CD4-positive, alpha-beta T cell treated with Interleukin-21 for 1 hour (primary cell): Measurements from ENCODE around the gene SPHK2.
"Not testable (repeated sequence)": the region's sequence is repeated elsewhere in the genome, so short reads cannot be mapped to it uniquely, and the experiment has no call there.

Source experiments
- DNase-seq: peaks from one replicate; pipeline ENCODE4 v3.0.0-alpha.2; 2020

Gene SPHK2

GRCh38 chr19:48618916-48619691 lies at the start of gene SPHK2, which contains the start of gene RPL18:
TSS of gene SPHK2 (plus strand) at chr19:48619506. CDS start at chr19:48620515, 1,009 bp downstream.
TSS of gene RPL18 (minus strand) at chr19:48619178. CDS start at chr19:48619143, 35 bp downstream.
- DNase-seq, result peak; percentile 98

- no peak for DNase-seq
Measured at GRCh38 chr19:48569814-48570213, 49.5 kb upstream of the SPHK2 start.

- no peak for DNase-seq
Measured at GRCh38 chr19:48571378-48572162, 47.7 kb upstream of the SPHK2 start.

- no peak for DNase-seq
Measured at GRCh38 chr19:48573163-48573505, 46.2 kb upstream of the SPHK2 start.

- no peak for DNase-seq
Measured at GRCh38 chr19:48575931-48576622, 43.2 kb upstream of the SPHK2 start.

- DNase-seq, result not testable (repeated sequence)
Measured at GRCh38 chr19:48577908-48578307, 41.4 kb upstream of the SPHK2 start.

GRCh38 chr19:48578891-48579290 lies 40.4 kb upstream of the SPHK2 start:
- no peak for DNase-seq

GRCh38 chr19:48582168-48582567 lies 37.1 kb upstream of the SPHK2 start:
- DNase-seq, result no peak

- no peak for DNase-seq
Measured at GRCh38 chr19:48587387-48587786, 31.9 kb upstream of the SPHK2 start.

- peak; percentile 85 for DNase-seq
Measured at GRCh38 chr19:48588670-48589401, 30.5 kb upstream of the SPHK2 start.

- no peak for DNase-seq
Measured at GRCh38 chr19:48591021-48591420, 28.3 kb upstream of the SPHK2 start.

GRCh38 chr19:48595171-48595570 lies 24.1 kb upstream of the SPHK2 start:
- DNase-seq, result no peak

GRCh38 chr19:48595833-48596232 lies 23.5 kb upstream of the SPHK2 start:
- no peak for DNase-seq

GRCh38 chr19:48596237-48596636 lies 23.1 kb upstream of the SPHK2 start:
- DNase-seq, result no peak

GRCh38 chr19:48596679-48597465 lies 22.4 kb upstream of the SPHK2 start:
- peak; percentile 68 for DNase-seq

GRCh38 chr19:48598996-48599700 lies 20.2 kb upstream of the SPHK2 start:
- DNase-seq, result no peak

- no peak for DNase-seq
Measured at GRCh38 chr19:48600679-48601417, 18.5 kb upstream of the SPHK2 start.

GRCh38 chr19:48603001-48603400 lies 16.3 kb upstream of the SPHK2 start:
- DNase-seq, result no peak

GRCh38 chr19:48603449-48603848 lies 15.9 kb upstream of the SPHK2 start:
- DNase-seq, result no peak

- DNase-seq, result no peak
Measured at GRCh38 chr19:48603850-48604249, 15.5 kb upstream of the SPHK2 start.
